MM.1S (cell line): ENCODE measurements around the gene DGCR8.

Experiments used
- DNase-seq: peaks from one replicate; pipeline ENCODE4 v3.0.0-alpha.2; 2015
- H2AFZ ChIP-seq: fragments of 300-600 bp; sonication (generic); 2 replicates; pipeline ENCODE4 v1.6.0; 2016; ENCODE audit warnings: antibody characterized with exemption, low read length
- H3F3A ChIP-seq: fragments of 300-600 bp; sonication (generic); 2 replicates; pipeline ENCODE4 v1.6.1; 2016; ENCODE audit warnings: mild to moderate bottlenecking, antibody characterized with exemption, low read length, moderate library complexity, mixed read lengths; ENCODE audit not compliant: insufficient read depth
- H3K27ac ChIP-seq: fragments of 300-600 bp; sonication (generic); 2 replicates; pipeline ENCODE4 v1.5.1; 2016; ENCODE audit warnings: mild to moderate bottlenecking, low read length
- H3K27me3 ChIP-seq: fragments of 300-600 bp; sonication (generic); replicated peaks from 2 replicates; pipeline ENCODE4 v1.6.0; 2016; ENCODE audit warnings: low read length; ENCODE audit not compliant: insufficient read depth
- H3K36me3 ChIP-seq: fragments of 300-600 bp; sonication (generic); replicated peaks from 2 replicates; pipeline ENCODE4 v1.6.1; 2016; ENCODE audit warnings: mild to moderate bottlenecking, low read length, mixed read lengths; ENCODE audit not compliant: insufficient read depth
- H3K4me1 ChIP-seq: fragments of 300-600 bp; sonication (generic); 2 replicates; pipeline ENCODE4 v1.6.1; 2016; ENCODE audit warnings: low read length, mixed read lengths
- H3K4me2 ChIP-seq: fragments of 300-600 bp; sonication (generic); 2 replicates; pipeline ENCODE4 v1.6.0; 2016; ENCODE audit warnings: low read depth, low read length
- H3K4me3 ChIP-seq: fragments of 300-600 bp; sonication (generic); 2 replicates; pipeline ENCODE4 v1.5.1; 2016; ENCODE audit warnings: low read length, mixed read lengths
- H3K79me2 ChIP-seq: fragments of 300-600 bp; sonication (generic); 2 replicates; pipeline ENCODE4 v1.6.1; 2016; ENCODE audit warnings: mixed run types, low read length, mixed read lengths
- H3K9ac ChIP-seq: fragments of 300-600 bp; sonication (generic); 2 replicates; pipeline ENCODE4 v1.6.1; 2016; ENCODE audit warnings: low read length, mixed read lengths
- H3K9me2 ChIP-seq: fragments of 300-600 bp; sonication (generic); replicated peaks from 2 replicates; pipeline ENCODE4 v1.6.1; 2016; ENCODE audit warnings: mild to moderate bottlenecking, low read length, mixed read lengths; ENCODE audit not compliant: insufficient read depth
- H3K9me3 ChIP-seq: fragments of 300-600 bp; sonication (generic); replicated peaks from 2 replicates; pipeline ENCODE4 v1.6.1; 2016; ENCODE audit warnings: mild to moderate bottlenecking, low read length, mixed read lengths; ENCODE audit not compliant: insufficient read depth
- H4K20me1 ChIP-seq: fragments of 300-600 bp; sonication (generic); 2 replicates; pipeline ENCODE4 v1.6.1; 2016; ENCODE audit warnings: mild to moderate bottlenecking, low read length, moderate library complexity, mixed read lengths; ENCODE audit not compliant: insufficient read depth
- EZH2 ChIP-seq: fragments of 300-600 bp; sonication (generic); optimal IDR thresholded peaks from 2 replicates; pipeline ENCODE3; 2017; ENCODE audit warnings: low read depth, mild to moderate bottlenecking, antibody characterized with exemption, low read length, mixed read lengths
- EZH2phosphoT487 ChIP-seq: fragments of 300-600 bp; sonication (generic); IDR thresholded peaks from 2 replicates; pipeline ENCODE4 v1.6.1; 2018; ENCODE audit warnings: antibody characterized with exemption, low read length
- TF ChIP-seq, protein P1 (sequence below): fragments of 300-600 bp; sonication (generic); IDR thresholded peaks from 2 replicates; pipeline ENCODE4 v1.5.1; 2016; ENCODE audit warnings: antibody characterized with exemption, low read length, mixed read lengths

Gene DGCR8

DNA sequence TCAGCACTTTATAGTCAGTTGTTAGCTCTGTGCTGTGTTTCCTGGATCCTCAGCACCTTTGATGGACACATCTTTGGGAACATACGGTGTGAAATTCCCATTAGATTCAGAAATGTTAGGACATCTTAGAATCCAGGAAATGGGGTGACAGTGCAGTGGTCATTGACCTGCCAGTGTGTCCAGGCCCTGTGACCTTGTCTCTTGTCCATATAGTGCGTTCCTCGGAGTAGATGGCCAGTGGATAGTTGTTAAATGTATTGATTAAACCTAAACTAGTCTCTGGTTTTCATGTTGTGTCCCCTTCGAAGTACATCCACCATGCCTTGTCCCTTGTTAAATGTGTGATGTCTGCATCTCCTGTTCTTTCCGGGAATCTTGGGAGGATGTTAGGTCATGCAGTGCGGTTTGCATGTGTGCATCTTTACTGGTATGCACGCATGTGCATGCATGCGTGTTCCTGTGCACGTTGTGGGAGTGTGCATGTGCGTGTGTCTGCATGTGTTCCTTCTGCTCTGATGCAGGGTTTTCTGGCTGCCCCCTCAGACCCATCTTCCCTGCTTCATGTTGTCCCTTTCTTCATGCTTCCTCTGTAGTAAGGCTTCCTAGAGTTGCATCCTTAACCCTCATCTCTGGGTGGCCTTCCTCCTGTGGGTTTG lies 4.0 kb downstream of the DGCR8 start:
- no peak for DNase-seq
- Histone ChIP-seq H3F3A (no peaks in the 10 kb centered on the region), H4K20me1 (peaks cover 12% of the 10 kb centered on the region), H3K27me3 (no peaks in the 10 kb centered on the region), H3K4me3 (no peak overlapping the region), H3K4me2 (no peak overlapping the region), H3K27ac (no peak overlapping the region), H2AFZ (no peak overlapping the region), H3K79me2 (peaks cover 82% of the 10 kb centered on the region), H3K9me3 (no peaks in the 10 kb centered on the region), H3K9me2 (no peaks in the 10 kb centered on the region), H3K4me1 (peaks cover 6% of the 10 kb centered on the region; the same call in 1 of the 2 replicates), H3K36me3 (peaks cover 5% of the 10 kb centered on the region; the same call in 1 of the 2 replicates), H3K9ac (no peak overlapping the region)
- TF ChIP-seq EZH2 (no peak), EZH2phosphoT487 (no peak)
- TF ChIP-seq, protein P1, sequence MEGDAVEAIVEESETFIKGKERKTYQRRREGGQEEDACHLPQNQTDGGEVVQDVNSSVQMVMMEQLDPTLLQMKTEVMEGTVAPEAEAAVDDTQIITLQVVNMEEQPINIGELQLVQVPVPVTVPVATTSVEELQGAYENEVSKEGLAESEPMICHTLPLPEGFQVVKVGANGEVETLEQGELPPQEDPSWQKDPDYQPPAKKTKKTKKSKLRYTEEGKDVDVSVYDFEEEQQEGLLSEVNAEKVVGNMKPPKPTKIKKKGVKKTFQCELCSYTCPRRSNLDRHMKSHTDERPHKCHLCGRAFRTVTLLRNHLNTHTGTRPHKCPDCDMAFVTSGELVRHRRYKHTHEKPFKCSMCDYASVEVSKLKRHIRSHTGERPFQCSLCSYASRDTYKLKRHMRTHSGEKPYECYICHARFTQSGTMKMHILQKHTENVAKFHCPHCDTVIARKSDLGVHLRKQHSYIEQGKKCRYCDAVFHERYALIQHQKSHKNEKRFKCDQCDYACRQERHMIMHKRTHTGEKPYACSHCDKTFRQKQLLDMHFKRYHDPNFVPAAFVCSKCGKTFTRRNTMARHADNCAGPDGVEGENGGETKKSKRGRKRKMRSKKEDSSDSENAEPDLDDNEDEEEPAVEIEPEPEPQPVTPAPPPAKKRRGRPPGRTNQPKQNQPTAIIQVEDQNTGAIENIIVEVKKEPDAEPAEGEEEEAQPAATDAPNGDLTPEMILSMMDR, result no peak

DNA sequence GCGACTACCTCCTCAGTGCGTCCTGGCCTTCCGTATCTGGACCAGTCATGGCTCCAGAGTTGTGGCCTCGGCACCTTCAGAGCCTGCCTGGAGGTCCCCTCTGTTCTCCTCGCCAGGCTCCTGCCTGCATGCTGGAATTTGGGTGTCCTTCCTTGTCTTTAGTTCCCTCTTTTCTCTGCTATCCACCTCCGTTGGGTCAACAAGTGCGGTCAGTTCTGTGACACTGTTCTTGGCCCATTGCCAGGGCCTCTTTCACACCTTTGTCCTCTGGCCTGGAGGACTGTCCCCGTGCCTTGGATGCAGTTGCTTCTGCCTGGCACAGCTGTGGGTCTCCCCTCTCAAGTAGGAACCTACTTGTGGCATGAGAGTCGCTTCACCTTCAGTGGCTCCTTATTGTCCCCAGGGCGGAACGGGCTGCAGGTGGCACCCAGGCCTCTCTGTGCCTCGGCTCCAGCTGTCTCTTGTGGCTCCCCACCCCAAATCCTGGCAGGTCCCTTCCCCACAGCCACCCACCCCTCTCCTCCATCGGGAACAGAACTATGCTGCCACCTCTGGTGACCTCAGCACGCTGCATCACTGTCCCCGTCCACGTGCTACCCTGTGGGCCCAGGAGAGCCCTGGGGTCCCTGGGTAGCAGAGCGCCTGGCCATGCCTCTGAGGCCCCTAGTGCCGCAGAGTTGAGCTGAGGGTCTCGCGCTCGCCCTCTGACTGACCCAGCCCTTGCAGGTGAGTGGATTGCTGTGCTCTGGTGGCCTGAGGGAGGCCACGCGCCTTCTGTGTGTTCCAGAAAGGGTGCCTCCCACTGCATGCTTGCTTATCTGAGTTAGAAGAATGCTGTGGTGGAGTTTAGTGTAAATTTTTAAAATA lies 4.7 kb downstream of the DGCR8 start:
- Histone ChIP-seq H3K27me3 (no peaks in the 10 kb centered on the region), H4K20me1 (peaks cover 12% of the 10 kb centered on the region), H3K27ac (no peak overlapping the region), H2AFZ (no peak overlapping the region), H3K4me2 (no peak overlapping the region), H3K36me3 (peaks cover 5% of the 10 kb centered on the region; the same call in 1 of the 2 replicates), H3F3A (no peaks in the 10 kb centered on the region), H3K4me3 (no peak overlapping the region), H3K9me2 (no peaks in the 10 kb centered on the region), H3K9me3 (no peaks in the 10 kb centered on the region), H3K79me2 (peaks cover 82% of the 10 kb centered on the region), H3K9ac (no peak overlapping the region), H3K4me1 (peaks cover 6% of the 10 kb centered on the region; the same call in 1 of the 2 replicates)
- no peak for DNase-seq
- TF ChIP-seq EZH2phosphoT487 (no peak), EZH2 (no peak)
- TF ChIP-seq, protein P1, result peak; percentile 34

DNA sequence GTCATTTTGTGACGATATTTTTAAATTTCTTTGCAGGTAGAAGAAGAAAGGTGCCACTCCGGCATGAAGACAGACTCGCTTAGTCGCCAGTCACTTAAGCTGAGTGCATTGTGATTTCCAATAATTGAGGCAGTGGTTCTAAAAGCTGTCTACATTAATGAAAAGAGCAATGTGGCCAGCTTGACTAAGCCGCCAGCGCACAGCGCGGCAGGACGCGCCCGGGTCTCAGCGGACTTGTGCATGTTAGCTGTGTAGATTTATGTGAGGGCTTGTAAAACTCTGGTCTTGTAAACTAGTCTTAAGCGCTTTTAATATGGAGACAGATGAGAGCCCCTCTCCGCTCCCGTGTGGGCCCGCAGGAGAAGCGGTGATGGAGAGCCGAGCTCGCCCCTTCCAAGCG lies 5.6 kb downstream of the DGCR8 start:
- Histone ChIP-seq H3K9ac (no peak overlapping the region), H2AFZ (no peak overlapping the region), H4K20me1 (peaks cover 12% of the 10 kb centered on the region)

More for the DNA sequence above, 5.6 kb downstream of the DGCR8 start:
- peaks cover 12% of the 10 kb centered on the region; the same call in 1 of the 2 replicates for H3K36me3 ChIP-seq
- H3K4me3 ChIP-seq, result no peak overlapping the region
- H3K9me2 ChIP-seq, result no peaks in the 10 kb centered on the region
- H3K9me3 ChIP-seq, result no peaks in the 10 kb centered on the region
- no peak overlapping the region for H3K27ac ChIP-seq
- no peaks in the 10 kb centered on the region for H3F3A ChIP-seq
- no peaks in the 10 kb centered on the region for H3K27me3 ChIP-seq
- TF ChIP-seq EZH2phosphoT487 (no peak), EZH2 (no peak)
- TF ChIP-seq, protein P1, result no peak
- no peak for DNase-seq
- H3K4me1 ChIP-seq, result peaks cover 6% of the 10 kb centered on the region; the same call in 1 of the 2 replicates
- no peak overlapping the region for H3K4me2 ChIP-seq
- H3K79me2 ChIP-seq, result peaks cover 79% of the 10 kb centered on the region
